ENCODE results near the gene NFYB. TPM values are rescaled to one million over a fixed set of nuclear protein-coding genes. Genes with fewer than 3 reads are reported as not detected.

NFYB gene
- total and polyA plus RNA-seq, 2 donors (not counting 3 experiments of a cell fraction or from before 2014, with no cell fraction given), result 10.2 to 23.3 TPM

DNA sequence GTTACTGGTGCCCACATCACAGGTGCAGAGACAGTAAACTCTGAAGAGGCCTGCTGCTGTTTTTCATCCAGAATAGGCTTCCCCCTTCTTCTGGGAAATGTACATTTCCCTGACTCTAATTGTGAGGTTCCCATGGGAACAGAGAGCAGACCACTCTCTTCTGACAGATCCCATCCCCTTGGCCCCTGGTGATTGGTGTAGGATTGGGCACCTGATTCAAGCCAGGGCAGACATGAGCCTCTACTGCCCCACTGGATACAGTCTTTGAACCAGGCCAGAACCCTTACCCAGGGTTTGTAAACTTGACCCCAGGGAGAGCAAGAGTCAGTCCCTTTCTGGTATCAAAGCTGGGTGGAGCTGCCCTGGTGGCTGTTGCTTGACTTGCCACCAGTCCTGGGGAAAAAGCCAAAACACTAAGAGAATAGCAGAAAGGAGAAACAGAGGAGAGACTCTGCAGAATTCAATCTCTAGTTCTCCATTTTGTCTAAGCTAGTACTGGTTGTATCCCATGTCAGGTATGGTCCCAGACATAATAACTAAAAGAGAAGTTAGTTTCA lies 14.8 kb upstream of the NFYB start:
- DNase-seq (ENCODE audit: low read depth, low spot score) (no peak), FAIRE-seq (no peak)
- no peaks in the 10 kb centered on the region for H3K9me1 ChIP-seq (replicated peaks; ENCODE audit: control insufficient read depth, extremely low read depth, insufficient read depth, low read length)
- no peaks in the 10 kb centered on the region for H3K36me3 ChIP-seq (ENCODE audit: control insufficient read depth in 2 of 2, extremely low read depth in 1 of 2, insufficient read depth in 2 of 2, low read length in 2 of 2)
- no peak overlapping the region for H3K9ac ChIP-seq (replicated peaks; ENCODE audit: extremely low read depth, insufficient read depth, low read length)
- no peaks in the 10 kb centered on the region for H3K79me2 ChIP-seq (ENCODE audit: control insufficient read depth, insufficient read depth, low read length)
- TF ChIP-seq, protein P1, sequence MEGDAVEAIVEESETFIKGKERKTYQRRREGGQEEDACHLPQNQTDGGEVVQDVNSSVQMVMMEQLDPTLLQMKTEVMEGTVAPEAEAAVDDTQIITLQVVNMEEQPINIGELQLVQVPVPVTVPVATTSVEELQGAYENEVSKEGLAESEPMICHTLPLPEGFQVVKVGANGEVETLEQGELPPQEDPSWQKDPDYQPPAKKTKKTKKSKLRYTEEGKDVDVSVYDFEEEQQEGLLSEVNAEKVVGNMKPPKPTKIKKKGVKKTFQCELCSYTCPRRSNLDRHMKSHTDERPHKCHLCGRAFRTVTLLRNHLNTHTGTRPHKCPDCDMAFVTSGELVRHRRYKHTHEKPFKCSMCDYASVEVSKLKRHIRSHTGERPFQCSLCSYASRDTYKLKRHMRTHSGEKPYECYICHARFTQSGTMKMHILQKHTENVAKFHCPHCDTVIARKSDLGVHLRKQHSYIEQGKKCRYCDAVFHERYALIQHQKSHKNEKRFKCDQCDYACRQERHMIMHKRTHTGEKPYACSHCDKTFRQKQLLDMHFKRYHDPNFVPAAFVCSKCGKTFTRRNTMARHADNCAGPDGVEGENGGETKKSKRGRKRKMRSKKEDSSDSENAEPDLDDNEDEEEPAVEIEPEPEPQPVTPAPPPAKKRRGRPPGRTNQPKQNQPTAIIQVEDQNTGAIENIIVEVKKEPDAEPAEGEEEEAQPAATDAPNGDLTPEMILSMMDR (IDR thresholded peaks at IDR 0.05; ENCODE audit: extremely low read depth in 1 of 2, insufficient read depth in 1 of 2, low read depth in 1 of 2, low read length in 2 of 2), result no peak
- TF ChIP-seq MYC (IDR thresholded peaks at IDR 0.05; ENCODE audit: low read depth, low read length) (no peak), GATA2 (IDR thresholded peaks at IDR 0.05; ENCODE audit: insufficient read depth, insufficient read length, low read depth, low read length) (no peak), JUN (IDR thresholded peaks at IDR 0.05; ENCODE audit: borderline replicate concordance, insufficient read depth, insufficient read length, low read depth) (no peak), FOS (IDR thresholded peaks at IDR 0.05; ENCODE audit: borderline replicate concordance, insufficient read depth, low read length) (no peak), POLR2A (IDR thresholded peaks at IDR 0.05; ENCODE audit: low read depth, low read length) (no peak), EZH2 (IDR thresholded peaks at IDR 0.05; ENCODE audit: borderline replicate concordance, low read depth, low read length, severe bottlenecking) (no peak), POLR2AphosphoS5 (IDR thresholded peaks at IDR 0.05; ENCODE audit: insufficient read depth, low read depth, low read length) (no peak), MAX (IDR thresholded peaks at IDR 0.05; ENCODE audit: insufficient read depth, insufficient read length) (no peak)
- no peaks in the 10 kb centered on the region for H3K4me1 ChIP-seq (ENCODE audit: control insufficient read depth, extremely low read depth, insufficient read depth, low read length)
- dilution Hi-C loops (cut with MboI; ENCODE audit: extremely low pct_ligation_motif_present, low sequenced_read_pairs) (no loop called here), intact Hi-C loops (cut with micrococcal nuclease) (no loop called here)
- no peak overlapping the region for H2AFZ ChIP-seq (ENCODE audit: low read depth, low read length)
- H3K4me3 ChIP-seq (replicated peaks in 1 of 3; ENCODE audit: insufficient read depth in 1 of 3, low read depth in 1 of 3, low read length in 3 of 3), result no peak overlapping the region
- no peaks in the 10 kb centered on the region for H4K20me1 ChIP-seq (replicated peaks; ENCODE audit: control insufficient read depth, extremely low read depth, insufficient read depth, low read length)
- H3K4me2 ChIP-seq (ENCODE audit: insufficient read depth, low read length), result no peak overlapping the region
- peaks cover 17 to 20% of the 10 kb centered on the region in 2 experiments for H3K27me3 ChIP-seq (ENCODE audit: control insufficient read depth in 2 of 2, insufficient read depth in 2 of 2, low read length in 2 of 2)
- no peak overlapping the region for H3K27ac ChIP-seq (ENCODE audit: insufficient read depth, low read depth, low read length)
- BruUV-seq (replicated peaks), result no TSS peak
- CTCF ChIA-PET, result interaction anchor here (1.4 kb wide), 1 partner anchor 9 kb away, joined by 3 read pairs; no protein-coding TSS in a partner anchor
- POLR2A ChIA-PET, result no interaction called here
- H3K9me3 ChIP-seq (replicated peaks; ENCODE audit: control insufficient read depth, insufficient read depth, low read length), result no peaks in the 10 kb centered on the region

All from endothelial cell of umbilical vein (primary cell).